HepG2 (cell line): ENCODE measurements around the gene NOXA1. TPM values are rescaled to one million over a fixed set of nuclear protein-coding genes. Genes with fewer than 3 reads are reported as not detected.

ENCODE experiments used
- ATAC-seq: fragments of 200-7000 bp; cut with Tn5 transposase; 3 replicates; pipeline ENCODE4 v1.9.1; 2020; ENCODE audit warnings: mild to moderate bottlenecking, moderate library complexity
- BruUV-seq: library from RNA; stranded (reverse); fragments of 400-500 nt; replicated peaks from 2 replicates; lab custom pipeline; 2021; lab: Mats Ljungman, UMichigan
- CTCF ChIA-PET: fragments of 300-600 bp; formaldehyde crosslinking; extraction: SDS; loops from one replicate; lab custom pipeline; 2021; ENCODE audit warnings: low total read pairs, inconsistent platforms, low intra/inter-chr PET ratio; lab: Yijun Ruan, JAX
- POLR2A ChIA-PET: fragments of 350-600 bp; sonication (Branson Sonifier 250); formaldehyde crosslinking; loops from one replicate; lab custom pipeline; 2020; ENCODE audit warnings: antibody characterized with exemption, inconsistent platforms; lab: Yijun Ruan, JAX
- DNase-seq: peaks from one replicate; pipeline ENCODE4 v3.0.0-alpha.2; 2015; ENCODE audit warnings: low spot score
- FAIRE-seq: peaks from 3 replicates; lab custom pipeline; 2011; peaks lifted over from hg19 to GRCh38; lab: Jason Lieb, UNC
- H2AFZ ChIP-seq: one replicate; pipeline ENCODE4 v1.6.1; 2011; ENCODE audit warnings: low read length, inconsistent platforms
- H3K27ac ChIP-seq: fragments of 300-600 bp; 3 replicates; pipeline ENCODE4 v1.8.0; 2011; ENCODE audit warnings: mixed run types, mild to moderate bottlenecking, mixed read lengths, low read length, inconsistent platforms; ENCODE audit not compliant: insufficient read depth; ENCODE audit errors: extremely low read length
- H3K27me3 ChIP-seq, 2 experiments: fragments of 200-600 bp in 1 of 2; 2 replicates in 1 of 2; 3 replicates in 1 of 2; pipeline versions ENCODE4 v1.6.0 to v1.8.0; 2011; ENCODE audit warnings: low read length in 2 of 2, mild to moderate bottlenecking in 2 of 2, moderate library complexity in 2 of 2, inconsistent platforms in 1 of 2; ENCODE audit not compliant: insufficient read depth in 2 of 2, control insufficient read depth in 1 of 2
- H3K36me3 ChIP-seq, 2 experiments: fragments of 200-600 bp in 1 of 2; replicated peaks in 1 of 2; 2 replicates in 1 of 2; 3 replicates in 1 of 2; pipeline versions ENCODE4 v1.5.1 to v1.8.0; 2011; ENCODE audit warnings: low read length in 2 of 2, inconsistent platforms in 1 of 2; ENCODE audit not compliant: insufficient read depth in 2 of 2, control insufficient read depth in 1 of 2
- H3K4me1 ChIP-seq: 2 replicates; pipeline ENCODE4 v1.5.1; 2012; ENCODE audit warnings: low read length, inconsistent platforms; ENCODE audit not compliant: insufficient read depth
- H3K4me2 ChIP-seq: 2 replicates; pipeline ENCODE4 v1.6.0; 2011; ENCODE audit warnings: low read depth, low read length, inconsistent platforms
- H3K4me3 ChIP-seq, 3 experiments: fragments of 200-600 bp in 1 of 3; sonication (generic), shearing (Covaris generic) in 1 of 3; replicated peaks in 1 of 3; 2 replicates each; pipeline ENCODE4 v1.5.1; 2011 to 2016; ENCODE audit warnings: low read length in 3 of 3, inconsistent platforms in 2 of 3, low read depth in 2 of 3, mild to moderate bottlenecking in 2 of 3, control low read depth in 1 of 3, mixed read lengths in 1 of 3; ENCODE audit not compliant: insufficient read depth in 1 of 3
- H3K79me2 ChIP-seq: one replicate; pipeline ENCODE4 v1.6.1; 2011; ENCODE audit warnings: low read length, inconsistent platforms; ENCODE audit not compliant: insufficient read depth
- H3K9ac ChIP-seq: 2 replicates; pipeline ENCODE4 v1.6.0; 2011; ENCODE audit warnings: mild to moderate bottlenecking, low read depth, low read length, inconsistent platforms; ENCODE audit not compliant: insufficient read depth
- H3K9me3 ChIP-seq: 2 replicates; pipeline ENCODE4 v1.5.1; 2012; ENCODE audit warnings: mild to moderate bottlenecking, low read length
- H4K20me1 ChIP-seq: 2 replicates; pipeline ENCODE4 v1.6.0; 2011; ENCODE audit warnings: inconsistent platforms, mild to moderate bottlenecking, low read length, moderate library complexity; ENCODE audit not compliant: insufficient read depth
- ARID5B ChIP-seq: IDR thresholded peaks from 2 replicates; pipeline ENCODE4 v1.4.0; 2020; ENCODE audit warnings: mild to moderate bottlenecking, missing genetic modification reagents
- REL ChIP-seq: sonication (generic); formaldehyde crosslinking; conservative IDR thresholded peaks from 2 replicates; pipeline ENCODE4 v1.8.0; 2022; ENCODE audit warnings: mild to moderate bottlenecking, missing genetic modification reagents, moderate library complexity
- REPIN1 ChIP-seq: sonication (generic); formaldehyde crosslinking; IDR thresholded peaks from 2 replicates; pipeline ENCODE4 v1.8.0; 2022; ENCODE audit warnings: missing genetic modification reagents, low read depth, mild to moderate bottlenecking, borderline replicate concordance
- STAT5B ChIP-seq: sonication (generic); formaldehyde crosslinking; IDR thresholded peaks from 2 replicates; pipeline ENCODE4 v1.4.0; 2020; ENCODE audit warnings: missing genetic modification reagents
- ZBTB38 ChIP-seq: sonication (generic); formaldehyde crosslinking; IDR thresholded peaks from 2 replicates; pipeline ENCODE4 v1.5.1; 2020; ENCODE audit warnings: mild to moderate bottlenecking, missing genetic modification reagents
- ZBTB39 ChIP-seq: sonication (generic); formaldehyde crosslinking; IDR thresholded peaks from 2 replicates; pipeline ENCODE4 v1.5.0; 2020; ENCODE audit warnings: missing genetic modification reagents
- ZC3H4 ChIP-seq: sonication (generic); formaldehyde crosslinking; IDR thresholded peaks from 2 replicates; pipeline ENCODE4 v1.4.0; 2020; ENCODE audit warnings: missing genetic modification reagents, borderline replicate concordance
- ZNF619 ChIP-seq: sonication (generic); formaldehyde crosslinking; IDR thresholded peaks from 2 replicates; pipeline ENCODE4 v1.4.0; 2020; ENCODE audit warnings: mild to moderate bottlenecking, missing genetic modification reagents
- ZNF788 ChIP-seq: sonication (generic); formaldehyde crosslinking; IDR thresholded peaks from 2 replicates; pipeline ENCODE4 v1.5.0; 2020; ENCODE audit warnings: mild to moderate bottlenecking, missing genetic modification reagents, borderline replicate concordance
- WGBS: methylation state at CpG from one replicate; pipeline ENCODE4 v1.1.6; 2017; ENCODE audit warnings: low lambda C conversion rate; 5-methylcytosine and 5-hydroxymethylcytosine counted together
- in situ Hi-C: cut with HindIII; loops from 2 replicates; pipeline ENCODE4 v1.10.0; 2017; ENCODE audit warnings: low pct_unique_long_range_greater_than_20kb; ENCODE audit not compliant: extremely low pct_ligation_motif_present
- intact Hi-C: fragments of 100-400 bp; cut with micrococcal nuclease; formaldehyde crosslinking; loops from one replicate; pipeline ENCODE4 v1.10.0; 2022; ENCODE audit not compliant: unreplicated experiment
- polyA plus RNA-seq, 8 experiments: library from polyadenylated mRNA; depleted of rRNA in 3 of 8; stranded (reverse) in 7 of 8; unstranded in 1 of 8; fragments of >200 nt; fragmentation: Illumina TruSeq in 4 of 8; extraction: Trizol in 4 of 8; gene quantifications; 2 replicates each; pipeline versions ENCODE4 v1.2.1 to v1.2.3, GENCODE V29; 2011 to 2016; ENCODE audit warnings: low read depth in 4 of 8, missing spikeins in 1 of 8, mixed read lengths in 1 of 8; ENCODE audit not compliant: insufficient read depth in 1 of 8
- total RNA-seq, 5 experiments: library from RNA; depleted of rRNA; stranded (reverse); fragments of >200 nt; fragmentation: Illumina TruSeq; extraction: Trizol; gene quantifications; 2 replicates each; pipeline ENCODE4 v1.2.3, GENCODE V29; 2016; ENCODE audit warnings: low read depth in 1 of 5

Gene NOXA1
- total and polyA plus RNA-seq, 2 of the 13 experiments (the other 11 are each of a cell fraction or from before 2014, with no cell fraction given) = 0.78 to 1.2 TPM

GRCh38 chr9:137480686-137481683 lies 57.8 kb downstream of the NOXA1 start:
- peaks cover 52% of the 10 kb centered on the region for H3K4me1 ChIP-seq
- no peak overlapping the region for H3K9ac ChIP-seq
- no peak overlapping the region for H3K4me3 ChIP-seq
- peaks cover 7 to 33% of the 10 kb centered on the region in 2 experiments; a peak in 3 of 5 replicates for H3K27me3 ChIP-seq
- no peak overlapping the region for H3K4me2 ChIP-seq
- in situ Hi-C loops = no loop called here
- no TSS peak for BruUV-seq
- H3K27ac ChIP-seq = no peak overlapping the region
- ChIA-PET POLR2A (interaction anchor here (1.6 kb wide), 1 partner anchor 22 kb away, joined by 3 read pairs; the partner anchor contains the start of gene NSMF), CTCF (no interaction called here)
- no peaks in the 10 kb centered on the region for H3K36me3 ChIP-seq
- no peak for DNase-seq
- no peaks in the 10 kb centered on the region for H4K20me1 ChIP-seq
- H3K9me3 ChIP-seq = peaks cover 4% of the 10 kb centered on the region
- intact Hi-C loops = no loop called here
- 90% methylated on average over 23 of the region's 38 CpGs for whole genome bisulfite sequencing
- H2AFZ ChIP-seq = no peak overlapping the region
- no peak for ATAC-seq
- TF ChIP-seq REPIN1 (CRISPR knock-in tag) = no peak
- no peak for TF ChIP-seq REL
- peak; percentile 32; the same call in 1 of the 2 replicates for TF ChIP-seq ZBTB38
- no peaks in the 10 kb centered on the region for H3K79me2 ChIP-seq
- no peak for FAIRE-seq

- Histone ChIP-seq H3K4me2 (peak overlapping the region; percentile 21), H3K9me3 (no peaks in the 10 kb centered on the region), H3K4me1 (peaks cover 52% of the 10 kb centered on the region), H3K9ac (no peak overlapping the region), H3K36me3 (no peaks in the 10 kb centered on the region), H3K27ac (peak overlapping the region; percentile 24), H3K27me3 (peaks cover 7 to 44% of the 10 kb centered on the region in 2 experiments; a peak in 3 of 5 replicates), H2AFZ (no peak overlapping the region), H3K79me2 (no peaks in the 10 kb centered on the region), H4K20me1 (no peaks in the 10 kb centered on the region), H3K4me3 (no peak overlapping the region)
- FAIRE-seq = peak; percentile 58
- ChIA-PET CTCF (no interaction called here), POLR2A (interaction anchor here (1.6 kb wide), 1 partner anchor 23 kb away, joined by 3 read pairs; the partner anchor contains the start of gene NSMF)
- in situ Hi-C loops = no loop called here
- no TSS peak for BruUV-seq
- intact Hi-C loops = no loop called here
- 63% methylated on average over 17 of the region's 26 CpGs for WGBS
- ATAC-seq = no peak
- peak; percentile 31 for DNase-seq
- no peak for TF ChIP-seq ZBTB39 (CRISPR knock-in tag)
- no peak for TF ChIP-seq ZNF788
- no peak for TF ChIP-seq STAT5B (CRISPR knock-in tag)
- no peak for TF ChIP-seq ZNF619
- no peak for TF ChIP-seq ZC3H4
- 0 out of 2 replicates have a peak, but pooled peaks have one; percentile 14 for TF ChIP-seq ARID5B (CRISPR knock-in tag)
Measured at GRCh38 chr9:137482094-137482781, 59.0 kb downstream of the NOXA1 start.
